Stimulated activated CD8-positive, alpha-beta memory T cell treated with anti-CD3 and anti-CD28 coated beads, Interleukin-12 subunit alpha, Interleukin-12 subunit beta, amount 100 ng/mL, for 1 hour (primary cell): Measurements from ENCODE around the gene ZZZ3.
"Not testable (repeated sequence)": the region's sequence is repeated elsewhere in the genome, so short reads cannot be mapped to it uniquely, and the experiment has no call there.

Experiments used
- DNase-seq: peaks from one replicate; pipeline ENCODE4 v3.0.0-alpha.2; 2020; ENCODE audit warnings: low read depth

Gene ZZZ3

DNA sequence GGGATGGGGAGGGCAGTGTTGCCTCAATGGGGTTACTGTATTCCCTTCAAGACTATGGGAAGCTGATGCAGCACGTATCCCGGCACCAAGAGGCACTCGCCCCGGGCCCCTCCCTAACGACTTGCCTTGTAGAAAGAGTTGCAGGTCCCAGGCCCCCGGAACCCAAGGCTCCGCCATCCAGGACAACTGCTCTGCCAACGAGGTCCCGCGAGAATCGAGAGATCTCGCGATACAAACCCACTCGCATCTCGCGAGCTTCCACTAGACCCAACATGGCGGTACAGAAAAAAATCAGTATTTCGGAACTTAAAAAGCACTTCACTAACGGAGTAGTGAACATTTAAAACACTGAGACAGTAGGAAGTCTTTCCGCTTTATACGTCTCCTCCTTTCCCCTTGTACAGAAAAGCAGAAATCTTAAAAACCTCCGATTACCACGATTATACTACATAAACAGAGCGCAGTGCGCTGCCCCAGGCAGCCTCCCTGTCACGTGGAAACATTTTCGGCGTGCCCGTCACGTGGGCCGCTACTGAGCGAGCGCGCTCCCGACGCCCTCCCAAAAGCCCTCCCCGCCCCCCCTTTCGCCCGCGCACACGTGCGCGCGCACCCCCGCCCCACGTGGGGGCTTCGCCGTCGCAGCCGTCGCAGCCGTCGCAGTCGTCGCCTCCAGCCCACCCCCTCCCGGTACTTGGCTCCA lies at the start of gene ZZZ3:
TSS of gene ZZZ3 (minus strand) at position 199 of the 700 bp plus-strand sequence. CDS start 49,304 bp downstream, outside the sequence.
- peak; percentile 85 for DNase-seq

DNA sequence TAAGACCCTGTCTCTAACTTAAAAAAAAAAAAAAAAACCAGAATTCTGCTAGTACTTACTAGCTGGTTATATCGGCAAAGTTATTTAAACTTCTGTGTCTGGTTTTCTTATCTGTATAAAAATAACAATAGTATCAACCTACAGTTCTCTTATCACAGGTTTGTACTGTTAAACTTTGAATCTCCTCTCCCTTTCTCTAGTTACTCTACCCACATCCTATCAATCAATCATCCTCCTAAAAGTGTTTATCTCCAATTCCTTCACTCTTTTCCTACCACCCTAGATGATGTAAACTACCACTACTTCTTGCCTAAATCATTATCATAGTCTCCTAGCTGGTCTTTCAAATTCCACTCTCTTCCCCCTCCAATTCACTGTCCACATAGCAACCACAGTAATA lies 49.6 kb upstream of the ZZZ3 start:
- no peak for DNase-seq

DNA sequence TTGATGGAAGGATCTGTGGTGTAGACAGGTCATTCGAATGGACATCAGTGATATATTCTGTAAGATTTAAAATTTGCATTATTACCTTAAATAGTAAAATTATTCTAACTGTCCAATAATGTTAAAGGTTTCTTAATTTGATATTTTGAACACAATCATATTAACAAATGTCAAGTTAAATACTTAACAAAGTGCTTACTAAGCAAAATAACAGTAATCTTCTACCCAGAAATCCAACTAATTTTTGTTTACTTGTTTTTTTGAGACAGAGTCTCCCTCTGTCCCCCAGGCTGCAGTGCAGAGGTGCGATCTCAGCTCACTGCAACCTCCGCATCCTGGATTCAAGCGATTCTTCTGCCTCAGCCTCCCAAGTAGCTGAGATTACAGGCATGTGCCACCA lies 43.2 kb upstream of the ZZZ3 start:
- no peak for DNase-seq

DNA sequence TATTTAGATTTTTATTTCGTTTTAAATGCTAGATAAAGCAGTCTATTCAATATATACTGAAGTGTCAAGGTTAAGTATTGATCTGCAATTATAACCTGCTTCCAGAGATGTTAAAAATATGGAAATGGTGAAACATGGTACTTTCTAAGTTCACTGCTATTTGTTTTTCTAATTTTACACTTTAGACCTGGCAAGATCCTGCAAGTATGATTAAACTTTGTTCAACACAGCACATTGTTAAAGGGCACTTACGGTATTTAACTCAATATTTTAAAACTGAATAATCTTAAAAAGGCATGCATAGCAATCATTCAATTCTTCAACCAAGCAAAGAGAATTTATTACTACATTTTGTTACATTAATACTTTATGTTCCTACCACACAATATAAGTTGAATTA lies 35.7 kb upstream of the ZZZ3 start:
- DNase-seq: no peak

DNA sequence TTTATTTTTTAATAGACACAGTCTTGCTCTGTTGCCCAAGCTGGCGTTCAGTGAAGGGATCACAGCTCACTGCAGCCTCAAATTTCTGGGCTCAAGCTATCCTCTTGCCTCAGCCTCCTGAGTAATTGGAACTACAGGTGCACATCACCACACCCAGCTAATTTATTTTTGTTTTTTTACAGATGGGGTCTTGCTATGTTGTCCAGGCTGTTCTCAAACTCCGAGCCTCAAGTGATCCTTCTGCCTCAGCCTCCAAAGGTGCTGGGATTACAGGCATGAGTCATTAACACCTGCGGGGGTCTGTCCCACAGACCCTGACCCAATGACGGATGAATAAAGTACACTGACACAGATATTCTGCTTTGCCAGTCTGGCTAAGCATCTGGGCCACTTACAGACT lies 33.6 kb upstream of the ZZZ3 start:
- no peak for DNase-seq

DNA sequence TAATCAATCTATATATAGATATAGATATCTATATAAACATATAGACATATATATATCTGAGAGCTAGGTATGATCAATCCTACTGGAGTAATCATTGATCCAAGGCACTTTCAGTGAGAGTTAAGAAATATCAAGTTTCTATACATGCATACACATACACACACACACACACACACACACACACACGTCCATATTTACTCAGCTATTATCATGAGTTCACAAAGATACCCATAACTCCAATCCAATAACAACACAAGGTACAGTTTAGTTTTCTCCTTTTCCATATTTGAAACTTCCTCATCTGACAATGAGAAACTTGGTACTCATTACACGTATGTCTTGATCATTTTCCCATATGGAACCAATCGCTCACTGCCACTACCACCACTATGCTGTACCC lies 27.3 kb upstream of the ZZZ3 start:
- DNase-seq: no peak

DNA sequence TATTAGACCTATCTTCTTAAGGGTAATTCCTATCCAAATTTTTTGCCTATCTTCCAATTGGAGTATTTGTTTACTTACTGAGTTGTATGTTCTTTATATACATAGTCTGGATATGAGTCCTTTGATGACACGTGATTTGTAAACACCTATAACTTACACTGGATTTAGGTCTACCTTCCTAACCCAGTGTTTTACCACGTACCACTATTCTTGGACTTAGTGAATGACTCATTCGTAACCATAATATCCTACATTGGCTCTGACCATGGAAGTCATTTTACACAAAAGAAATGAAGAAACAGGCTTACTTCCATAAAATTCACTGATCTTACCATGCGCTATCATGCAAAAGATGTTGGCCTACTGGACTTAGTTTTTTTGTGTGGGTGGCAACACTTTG lies 23.9 kb upstream of the ZZZ3 start:
- no peak for DNase-seq

DNA sequence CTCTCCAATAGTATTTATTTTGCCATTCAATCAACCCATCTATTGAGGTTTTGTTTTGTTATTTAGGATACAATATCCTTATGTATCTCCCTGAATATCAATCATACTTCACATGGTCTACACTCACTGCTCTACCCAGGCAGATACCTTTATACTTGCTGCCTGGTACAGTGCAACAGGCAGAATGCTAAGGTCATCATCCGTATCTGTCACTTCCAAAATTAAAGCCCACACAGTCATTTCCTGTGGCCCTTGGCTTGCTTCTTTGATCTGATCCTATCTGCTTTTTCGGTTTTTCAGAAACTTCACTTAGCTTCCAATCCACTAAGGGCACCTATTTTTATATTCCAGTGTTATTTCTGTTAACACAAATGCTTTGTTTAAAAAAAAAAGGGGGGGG lies 22.3 kb upstream of the ZZZ3 start:
- DNase-seq: no peak

DNA sequence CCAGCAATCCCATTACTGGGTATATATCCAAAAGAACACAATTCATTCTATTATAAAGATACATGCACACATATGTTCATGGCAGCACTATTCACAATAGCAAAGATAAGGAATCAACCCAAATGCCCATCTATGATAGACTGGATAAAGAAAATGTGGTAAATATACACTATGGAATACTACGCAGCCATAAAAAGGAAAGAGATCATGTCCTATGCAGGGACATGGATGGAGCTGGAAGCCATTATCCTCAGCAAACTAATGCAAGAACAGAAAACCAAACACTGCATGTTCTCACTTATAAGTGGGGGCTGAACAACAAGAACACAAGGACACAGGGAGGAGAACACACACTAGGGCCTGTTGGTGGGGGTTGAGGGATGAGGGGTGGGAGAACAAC lies 17.2 kb upstream of the ZZZ3 start:
- not testable (repeated sequence) for DNase-seq

DNA sequence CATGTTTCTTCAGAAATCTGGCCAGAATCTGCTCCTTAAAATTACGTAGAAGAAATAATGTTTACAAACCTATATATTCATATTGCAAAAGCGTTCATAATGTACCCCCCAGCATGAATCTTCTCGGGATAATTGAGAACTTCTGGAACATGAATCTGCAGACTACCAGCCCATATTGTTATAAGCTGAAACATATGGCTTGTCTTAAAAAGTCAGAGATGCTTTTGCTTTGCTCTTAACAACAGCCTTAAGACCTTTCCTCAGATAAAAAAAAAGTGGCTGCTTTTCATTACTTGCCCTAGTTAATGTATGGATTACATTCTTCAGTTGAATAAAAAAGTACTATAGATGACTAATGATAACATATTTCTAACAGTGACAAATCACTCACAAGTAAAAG lies 15.0 kb upstream of the ZZZ3 start:
- no peak for DNase-seq

DNA sequence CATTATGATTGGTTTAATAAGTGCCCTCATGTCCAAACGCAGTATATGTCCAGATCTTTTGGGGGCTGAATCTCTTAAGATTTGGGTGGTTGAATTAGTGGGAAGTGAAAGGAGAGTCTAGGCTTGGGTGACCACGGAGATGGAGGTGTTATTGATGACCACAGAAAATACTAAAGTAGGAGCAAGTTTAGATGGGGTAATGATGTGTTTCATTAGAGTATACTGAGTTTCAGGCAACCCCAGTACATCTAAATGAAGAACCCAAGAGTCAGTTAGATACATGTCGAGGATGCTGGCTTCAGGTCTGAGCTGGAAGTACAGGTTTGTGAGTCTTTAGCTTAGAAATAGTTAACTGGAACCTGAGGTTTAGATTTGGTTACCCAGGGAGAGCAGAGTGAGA lies 6.5 kb upstream of the ZZZ3 start:
- no peak for DNase-seq

DNA sequence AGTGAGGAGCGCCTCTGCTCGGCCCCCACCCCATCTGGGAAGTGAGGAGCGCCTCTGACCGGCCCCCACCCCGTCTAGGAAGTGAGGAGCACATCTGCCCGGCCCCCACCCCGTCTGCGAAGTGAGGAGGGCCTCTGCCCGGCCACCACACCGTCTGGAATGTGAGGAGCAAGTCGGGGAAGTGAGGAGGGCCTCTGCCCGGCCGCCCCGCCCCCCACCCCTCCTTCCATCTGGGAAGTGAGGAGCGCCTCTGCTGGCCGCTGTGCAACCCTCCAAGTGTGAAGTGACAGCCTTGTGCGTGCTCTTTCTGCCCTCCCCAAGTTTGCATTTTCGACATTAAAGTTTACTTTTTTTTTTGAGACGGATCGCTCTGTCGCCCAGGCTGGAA lies 5.1 kb upstream of the ZZZ3 start:
- DNase-seq: no peak

DNA sequence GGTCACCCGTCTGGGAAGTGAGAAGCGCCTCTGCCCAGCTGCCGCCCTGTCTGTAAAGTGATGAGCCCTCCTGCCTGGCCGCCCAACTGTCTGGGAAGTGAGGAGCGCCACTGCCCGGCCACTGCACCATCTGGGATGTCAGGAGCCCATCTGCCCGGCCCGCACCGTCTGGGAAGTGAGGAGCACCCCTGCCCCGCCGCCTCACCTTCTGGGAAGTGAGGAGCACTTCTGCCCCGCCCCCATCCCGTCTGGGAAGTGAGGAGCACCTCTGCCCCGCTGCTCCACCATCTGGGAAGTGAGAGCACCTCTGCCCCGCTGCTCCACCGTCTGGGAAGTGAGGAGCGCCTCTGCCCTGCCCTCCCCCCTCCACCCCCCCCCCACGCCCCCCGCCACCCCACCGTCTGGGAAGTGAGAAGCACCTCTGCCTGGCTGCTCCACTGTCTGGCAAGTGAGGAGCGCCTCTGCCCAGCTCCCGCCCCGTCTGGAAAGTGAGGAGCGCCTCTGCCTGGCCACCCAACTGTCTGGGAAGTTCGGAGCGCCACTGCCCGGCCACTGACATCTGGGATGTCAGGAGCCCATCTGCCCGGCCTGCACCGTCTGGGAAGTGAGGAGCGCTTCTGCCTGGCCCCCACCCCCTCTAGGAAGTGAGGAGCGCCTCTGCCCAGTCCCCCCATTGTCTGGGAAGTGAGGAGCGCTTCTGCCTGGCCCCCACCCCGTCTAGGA lies 4.5 kb upstream of the ZZZ3 start:
- DNase-seq: no peak

DNA sequence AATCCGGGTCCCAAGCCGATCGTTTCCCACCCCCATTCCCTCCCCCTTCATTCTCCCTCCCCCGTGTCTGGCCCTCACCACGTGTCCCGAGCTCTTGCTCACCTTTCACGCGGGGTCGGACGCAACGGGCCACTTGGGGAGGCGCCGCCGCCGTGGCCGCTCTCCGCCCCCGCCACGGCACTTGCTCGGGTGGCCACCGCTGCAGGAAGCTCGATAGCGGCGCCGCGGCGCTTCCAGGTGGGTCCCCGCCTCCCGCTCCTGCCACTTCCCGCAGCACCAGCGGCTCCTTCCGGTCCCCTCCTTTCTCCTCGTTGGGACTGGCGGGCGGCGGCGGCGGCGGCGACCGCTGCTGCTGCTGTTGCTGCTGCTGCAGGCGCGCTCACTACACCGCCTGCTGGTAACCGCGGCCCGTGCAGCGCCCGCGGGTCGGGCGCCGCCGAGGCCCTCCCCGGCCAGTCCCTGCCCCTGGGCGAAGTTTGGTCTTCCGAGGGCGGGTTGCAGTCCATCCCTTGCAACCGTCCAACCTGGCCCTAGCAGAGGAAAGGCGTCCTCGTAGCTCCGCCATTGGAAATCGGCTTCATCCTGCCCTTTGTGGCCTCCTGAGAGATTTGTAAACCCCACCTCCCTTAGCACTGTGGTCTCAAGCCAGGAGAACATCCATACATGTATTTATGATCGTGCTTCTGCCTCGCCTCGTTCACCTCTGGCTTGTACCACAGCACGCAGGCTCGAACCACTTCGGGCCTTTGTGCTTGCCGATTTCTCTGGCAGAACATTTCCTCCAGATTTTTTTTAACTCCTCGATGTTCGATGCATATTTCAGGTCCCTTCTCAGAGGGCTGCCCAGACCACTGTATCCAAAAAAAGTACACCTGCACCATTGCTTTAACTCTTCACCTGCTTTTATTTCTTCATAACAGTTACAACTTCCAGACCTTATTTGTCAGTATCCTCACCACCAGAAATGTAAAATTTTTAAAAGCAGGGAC lies 996 bp upstream of the ZZZ3 start:
- peak; percentile 81 for DNase-seq

DNA sequence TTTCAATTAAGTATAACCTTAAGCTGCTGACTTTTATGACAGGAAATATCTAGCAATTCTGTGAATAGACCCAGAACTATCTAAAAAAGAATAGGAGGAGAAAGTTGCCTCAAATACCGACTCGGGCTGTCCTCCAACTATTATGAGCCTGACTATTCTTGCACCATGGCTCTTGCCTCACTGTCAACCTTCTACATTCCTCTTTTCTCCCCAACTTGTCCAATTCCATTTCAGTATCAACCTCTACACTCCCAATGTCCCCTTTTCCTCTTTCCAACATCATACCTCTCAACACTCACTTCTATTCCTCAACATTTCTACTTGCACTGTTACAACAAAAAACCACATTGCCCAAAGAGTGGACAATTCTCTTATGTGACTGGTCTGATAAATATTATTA lies 2.3 kb downstream of the ZZZ3 start:
- DNase-seq: no peak

DNA sequence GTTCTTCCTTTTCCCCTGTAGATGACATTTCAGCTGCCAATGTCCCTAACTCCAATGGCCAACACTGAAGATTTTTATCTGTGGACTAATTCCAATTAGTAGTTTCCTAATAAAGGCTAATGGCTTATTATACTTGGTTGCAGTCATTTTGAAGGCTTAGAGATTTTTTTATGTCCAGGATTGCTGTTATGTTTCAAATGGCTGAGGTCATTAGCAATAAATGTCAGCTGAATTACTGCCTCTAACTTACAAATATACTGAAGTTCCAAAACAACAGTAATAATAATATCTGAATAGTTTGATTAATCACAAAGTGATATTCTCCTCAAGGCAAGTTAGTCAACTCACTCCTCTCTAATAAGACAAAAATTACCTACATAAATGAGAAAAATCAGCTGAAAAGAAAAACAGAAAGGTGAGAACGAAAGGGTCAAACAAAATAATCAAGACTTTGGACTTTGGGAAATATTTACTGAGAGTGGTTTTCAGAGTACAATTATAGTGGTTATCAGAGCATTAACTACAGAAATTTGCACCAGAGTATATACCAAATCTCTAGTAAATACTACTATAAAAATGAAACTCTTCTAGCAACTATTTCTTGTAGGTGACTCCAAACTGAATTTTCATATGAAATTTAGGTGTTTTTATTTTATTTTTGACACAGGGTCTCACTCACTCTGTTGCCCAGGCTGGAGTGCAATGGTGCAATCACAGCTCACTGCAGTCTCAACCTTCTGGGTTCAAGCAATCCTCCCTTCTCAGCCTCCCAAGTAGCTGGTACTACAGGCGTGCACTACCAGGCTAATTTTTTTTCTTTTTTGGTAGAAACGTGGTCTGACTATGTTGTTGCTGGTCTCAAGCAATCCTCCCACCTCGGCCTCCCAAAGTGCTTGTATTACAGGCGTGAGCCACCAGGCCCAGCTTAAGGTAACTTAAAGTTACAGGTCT lies 3.5 kb downstream of the ZZZ3 start:
- DNase-seq: no peak

DNA sequence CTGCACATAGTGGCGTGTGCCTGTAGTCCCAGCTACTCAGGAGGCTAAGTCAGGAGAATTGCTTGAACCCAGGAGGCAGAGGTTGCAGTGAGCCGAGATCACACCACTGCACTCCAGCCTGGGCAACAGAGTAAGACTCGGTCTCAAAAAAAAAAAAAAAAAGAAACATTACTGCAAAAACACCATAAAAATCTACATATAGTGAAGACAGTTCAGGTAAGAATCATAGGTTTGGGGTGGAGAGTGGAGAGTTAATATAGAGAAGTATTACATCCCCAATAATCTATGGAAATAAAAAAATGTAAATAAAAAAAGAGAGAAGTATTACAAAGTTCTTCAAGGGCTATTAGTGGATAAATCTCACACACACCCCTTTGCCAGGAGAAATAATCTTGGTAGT lies 7.7 kb downstream of the ZZZ3 start:
- not testable (repeated sequence) for DNase-seq

DNA sequence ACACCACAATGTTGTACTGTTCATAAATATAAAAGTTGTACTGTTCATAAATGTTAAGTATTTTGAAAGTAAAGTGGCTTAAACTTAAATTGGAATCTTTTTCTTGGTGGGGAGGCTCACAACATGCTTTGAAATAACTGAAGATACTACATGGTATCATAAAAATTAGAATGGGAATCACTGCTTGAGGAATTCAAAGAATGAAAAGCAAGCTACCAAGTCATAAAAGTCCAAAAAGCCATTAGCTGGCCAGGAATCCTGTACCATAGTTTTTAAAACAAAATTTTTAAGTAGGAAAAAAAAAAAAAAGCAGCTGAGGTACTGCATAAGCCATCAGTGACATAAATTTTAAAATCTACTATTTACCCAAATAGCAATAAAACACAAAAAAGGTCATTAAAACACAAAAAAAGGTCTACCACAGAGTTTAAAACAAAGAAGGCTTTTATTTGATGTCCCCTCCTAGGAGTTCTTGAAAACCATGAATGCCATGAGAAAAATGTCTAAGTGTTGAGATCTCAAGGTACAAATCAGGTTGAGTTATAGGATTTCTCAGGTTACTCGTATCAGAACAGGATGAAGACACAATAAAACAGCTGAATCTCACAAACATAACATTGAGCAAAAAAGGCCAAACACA lies 8.6 kb downstream of the ZZZ3 start:
- DNase-seq: no peak

DNA sequence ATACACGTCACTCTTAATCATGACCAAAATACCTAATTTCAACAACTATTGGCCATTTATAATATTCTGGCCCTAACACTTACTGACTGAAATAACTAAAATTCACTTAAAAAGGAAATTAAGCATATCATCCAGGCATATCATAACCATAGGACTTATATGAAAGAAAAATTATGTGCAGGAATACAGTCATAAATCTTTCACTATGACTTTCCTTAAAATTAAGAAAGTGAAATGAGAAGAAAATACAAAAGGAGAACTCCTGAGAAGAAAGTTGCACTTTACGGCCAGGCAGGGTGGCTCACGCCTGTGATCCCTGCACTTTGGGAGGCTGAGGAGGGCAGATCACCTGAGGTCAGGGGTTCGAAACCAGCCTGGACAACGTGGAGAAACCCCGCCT lies 9.4 kb downstream of the ZZZ3 start:
- no peak for DNase-seq

DNA sequence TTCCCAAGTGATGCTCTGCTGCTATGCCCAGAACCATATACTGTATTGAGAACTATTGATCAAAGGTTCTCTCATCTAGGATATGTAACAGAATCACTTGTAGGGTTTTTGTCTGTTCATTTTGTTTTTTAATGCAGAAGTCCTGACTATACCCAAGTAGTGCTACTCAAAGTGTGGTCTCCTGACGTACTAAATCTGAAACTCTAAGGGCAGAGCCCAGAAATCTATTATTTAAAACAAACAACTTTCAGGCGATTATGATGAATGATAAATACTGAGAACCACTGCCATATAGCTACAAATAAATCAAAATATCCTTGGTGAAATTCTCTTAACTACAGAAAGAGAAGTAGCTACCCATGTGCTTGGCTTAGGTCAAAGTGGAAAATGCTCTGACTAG lies 10.1 kb downstream of the ZZZ3 start:
- no peak for DNase-seq

DNA sequence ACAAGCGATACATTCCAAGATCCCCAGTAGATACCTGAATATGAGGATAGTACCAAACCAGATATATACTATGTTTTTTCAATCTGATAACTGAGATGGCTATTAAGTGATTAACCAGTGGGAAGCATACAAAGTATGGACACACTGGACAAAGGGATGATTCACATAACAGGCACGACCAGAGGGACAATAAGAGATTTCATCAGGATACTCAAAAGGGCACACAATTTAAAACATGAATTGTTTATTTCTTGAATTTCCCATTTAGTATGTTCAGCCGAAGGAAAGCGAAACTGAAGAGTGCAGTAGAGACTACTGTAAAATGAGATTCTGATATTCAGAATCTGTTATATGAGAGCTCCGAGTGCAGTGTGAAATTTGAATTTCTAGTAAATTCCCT lies 10.6 kb downstream of the ZZZ3 start:
- no peak for DNase-seq
